ENCODE results near the gene GPATCH3. TPM values are rescaled to one million over a fixed set of nuclear protein-coding genes. Genes with fewer than 3 reads are reported as not detected.

The GPATCH3 gene
- total and polyA plus RNA-seq, 2 of the 8 experiments (the other 6 are each of a cell fraction or from before 2014, with no cell fraction given), result 7.9 to 17.4 TPM

DNA sequence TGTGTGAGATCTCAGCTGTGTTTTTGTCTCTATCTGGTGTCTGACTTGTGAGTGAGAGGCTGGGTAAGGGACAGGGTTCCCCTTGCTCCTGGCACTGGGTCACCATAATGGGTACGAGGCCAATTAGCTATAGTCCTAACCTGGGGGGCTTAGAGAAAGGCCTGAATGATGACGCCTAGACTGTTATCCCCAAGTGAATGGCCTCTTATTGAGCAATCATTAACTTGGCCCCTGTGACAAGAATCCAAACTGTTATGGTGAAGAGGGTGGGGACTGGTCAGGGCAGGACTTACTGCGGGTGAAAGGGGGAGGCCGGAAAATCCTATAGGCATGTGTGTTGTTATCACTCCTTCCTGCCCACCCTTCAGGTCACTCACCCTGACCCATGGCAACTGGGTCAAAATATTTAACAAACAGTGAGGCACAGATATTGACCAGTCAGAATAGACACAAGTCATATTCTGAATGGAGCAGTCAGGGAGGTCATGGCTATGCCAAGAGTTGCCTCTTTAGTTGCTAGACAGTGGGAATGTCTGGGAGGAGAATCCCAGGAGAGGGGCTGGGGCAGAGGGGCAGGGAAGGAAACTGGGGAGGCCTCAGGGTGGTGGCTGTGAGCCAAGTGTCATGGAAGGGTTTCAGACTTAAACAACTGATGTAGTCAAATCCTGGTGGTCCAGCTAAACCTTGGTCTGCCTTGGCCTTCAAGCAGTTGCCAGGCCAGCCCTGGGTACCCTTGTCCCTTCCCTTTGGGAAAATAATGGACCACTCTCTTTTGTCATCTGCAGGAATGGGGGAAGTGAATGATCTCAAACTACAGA is 10.3 kb upstream of the GPATCH3 start:
- Histone ChIP-seq H3K9ac (replicated peaks in 1 of 4; ENCODE audit: extremely low read depth in 1 of 4, low read depth in 3 of 4, low read length in 3 of 4) (no peak overlapping the region), H4K91ac (replicated peaks; ENCODE audit: insufficient read length, low read length) (no peak overlapping the region), H3K18ac (ENCODE audit: extremely low read depth, low read length) (no peak overlapping the region), H3K9me3 (ENCODE audit: insufficient read depth in 2 of 2, low read depth in 1 of 2, low read length in 1 of 2) (no peaks in the 10 kb centered on the region), H3K79me1 (ENCODE audit: low read depth, low read length) (no peaks in the 10 kb centered on the region), H3K79me2 (ENCODE audit: control insufficient read depth in 1 of 2, insufficient read depth in 2 of 2, low read length in 2 of 2) (no peaks in the 10 kb centered on the region), H4K5ac (ENCODE audit: insufficient read length, low read depth, low read length) (no peak overlapping the region), H3K27ac (ENCODE audit: low read depth, low read length) (no peak overlapping the region), H3K23me2 (ENCODE audit: low read depth, low read length) (no peaks in the 10 kb centered on the region), H2BK15ac (ENCODE audit: low read length) (no peak overlapping the region), H3K36me3 (ENCODE audit: control insufficient read depth in 2 of 4, insufficient read depth in 4 of 4, low read length in 3 of 4) (no peaks in the 10 kb centered on the region), H3K27me3 (replicated peaks in 1 of 4; ENCODE audit: control insufficient read depth in 3 of 4, extremely low read depth in 1 of 4, insufficient read depth in 3 of 4, low read length in 3 of 4) (peaks cover 0 to 2% (median 0%) of the 10 kb centered on the region in 4 experiments; a peak in 2 of 7 replicates), H2BK20ac (ENCODE audit: low read length) (no peak overlapping the region), H4K20me1 (replicated peaks in 1 of 2; ENCODE audit: control insufficient read depth in 1 of 2, insufficient read depth in 2 of 2, low read length in 2 of 2) (peaks cover 0 to 2% of the 10 kb centered on the region in 2 experiments), H4K8ac (ENCODE audit: extremely low read depth, insufficient read depth, low read length) (no peak overlapping the region), H2BK120ac (replicated peaks; ENCODE audit: low read depth, low read length) (no peak overlapping the region), H3K4me2 (ENCODE audit: insufficient read depth in 1 of 2, low read depth in 2 of 2, low read length in 2 of 2) (no peak overlapping the region), H3K14ac (ENCODE audit: insufficient read length) (no peak overlapping the region), H2BK12ac (ENCODE audit: low read depth, low read length) (no peak overlapping the region), H3K56ac (replicated peaks; ENCODE audit: insufficient read length, low read depth, low read length) (no peak overlapping the region), H2BK5ac (ENCODE audit: low read depth, low read length) (no peak overlapping the region), H3K23ac (ENCODE audit: insufficient read length) (no peak overlapping the region), H2AFZ (ENCODE audit: low read length) (no peak overlapping the region), H3K4ac (replicated peaks; ENCODE audit: insufficient read length, low read depth, low read length) (no peak overlapping the region), H3K4me1 (replicated peaks in 1 of 4; ENCODE audit: control insufficient read depth in 3 of 4, insufficient read depth in 4 of 4, low read length in 3 of 4) (no peaks in the 10 kb centered on the region), H3K4me3 (ENCODE audit: extremely low read depth in 1 of 4, insufficient read depth in 2 of 4, low read depth in 3 of 4, low read length in 4 of 4) (no peak overlapping the region), H2AK5ac (ENCODE audit: low read depth, low read length) (no peak overlapping the region)
- no peak for TF ChIP-seq SP1 (IDR thresholded peaks at IDR 0.05; ENCODE audit: low read depth, low read length)
- TF ChIP-seq SRF (IDR thresholded peaks at IDR 0.05; ENCODE audit: low read depth, low read length), result no peak
- TF ChIP-seq SIX5 (IDR thresholded peaks at IDR 0.05; ENCODE audit: low read depth, low read length), result no peak
- TF ChIP-seq PHF8 (conservative IDR thresholded peaks at IDR 0.05; ENCODE audit: low read depth, low read length), result no peak
- TF ChIP-seq MAFK (IDR thresholded peaks at IDR 0.05; ENCODE audit: low read depth, low read length), result no peak
- no peak for TF ChIP-seq SIN3A (conservative IDR thresholded peaks at IDR 0.05 in 1 of 2, IDR thresholded peaks at IDR 0.05 in 1 of 2; ENCODE audit: low read depth in 1 of 2, low read length in 2 of 2)
- TF ChIP-seq EZH2 (IDR thresholded peaks at IDR 0.05; ENCODE audit: low read depth, low read length, severe bottlenecking), result no peak
- no peak for TF ChIP-seq RFX5 (IDR thresholded peaks at IDR 0.05; ENCODE audit: borderline replicate concordance, low read depth, low read length)
- TF ChIP-seq YY1 (IDR thresholded peaks at IDR 0.05; ENCODE audit: low read depth, low read length), result no peak
- TF ChIP-seq TEAD4 (IDR thresholded peaks at IDR 0.05; ENCODE audit: low read depth, low read length), result no peak
- TF ChIP-seq SAP30 (IDR thresholded peaks at IDR 0.05; ENCODE audit: insufficient read depth, insufficient replicate concordance, low read length), result no peak
- ChIA-PET POLR2A (ENCODE audit: partially characterized antibody) (interaction anchor here (0.7 to 2.5 kb wide), 2 partner anchors 10 to 11 kb away, joined by 3 to 12 read pairs; partner anchors contain the start of genes GPATCH3 and NUDC), CTCF (ENCODE audit: partially characterized antibody) (interaction anchor here (0.6 to 1.4 kb wide), 2 partner anchors 9 to 53 kb away, joined by 3 read pairs; no protein-coding TSS in a partner anchor)
- 79% methylated on average over 4 of the region's 4 CpGs; no CpG with 5 or more reads in 1 of the 2 experiments for WGBS, 2 experiments (ENCODE audit: extremely low coverage in 1 of 2, insufficient coverage in 1 of 2, insufficient read length in 1 of 2, insufficient replicate concordance in 2 of 2, low coverage in 1 of 2, low lambda C conversion rate in 2 of 2, missing lambda C conversion rate in 1 of 2)
- DNase-seq (ENCODE audit: low read depth in 1 of 2, low spot score in 2 of 2) (no peak), FAIRE-seq (no peak)

Data from H1 (cell line).